Activated CD4-positive, alpha-beta T cell treated with anti-CD3 and anti-CD28 coated beads, Interleukin-2, amount 10 ng/mL, durations not matched to agents 24 days and 14 days (primary cell): ENCODE data around the gene LMAN2. TPM values are rescaled to one million over a fixed set of nuclear protein-coding genes. Genes with fewer than 3 reads are reported as not detected.

Experiments
- DNase-seq: peaks from one replicate; pipeline ENCODE4 v3.0.0; 2022
- H3K27ac Mint-ChIP-seq: one replicate; pipeline ENCODE4 v1.8.0; 2022; ENCODE audit warnings: mild to moderate bottlenecking, mixed read lengths
- H3K27me3 Mint-ChIP-seq: one replicate; pipeline ENCODE4 v1.8.0; 2022; ENCODE audit warnings: mixed read lengths
- H3K36me3 Mint-ChIP-seq: one replicate; pipeline ENCODE4 v1.8.0; 2022; ENCODE audit warnings: low read depth, mild to moderate bottlenecking, mixed read lengths
- H3K4me1 Mint-ChIP-seq: one replicate; pipeline ENCODE4 v1.8.0; 2021; ENCODE audit warnings: mixed read lengths
- H3K4me3 Mint-ChIP-seq: one replicate; pipeline ENCODE4 v1.8.0; 2022; ENCODE audit warnings: mild to moderate bottlenecking, moderate library complexity, mixed read lengths
- H3K9me3 Mint-ChIP-seq: one replicate; pipeline ENCODE4 v1.8.0; 2021; ENCODE audit warnings: mixed read lengths
- intact Hi-C: fragments of 100-400 bp; cut with micrococcal nuclease; formaldehyde crosslinking; loops from one replicate; pipeline ENCODE4 v1.15.1; 2023
- total RNA-seq: library from RNA; stranded (reverse); gene quantifications from 2 replicates; pipeline ENCODE4 v1.2.3, GENCODE V29; 2022

The LMAN2 gene
- total RNA-seq, 1 donor from 2014 or later: 108 TPM

DNA sequence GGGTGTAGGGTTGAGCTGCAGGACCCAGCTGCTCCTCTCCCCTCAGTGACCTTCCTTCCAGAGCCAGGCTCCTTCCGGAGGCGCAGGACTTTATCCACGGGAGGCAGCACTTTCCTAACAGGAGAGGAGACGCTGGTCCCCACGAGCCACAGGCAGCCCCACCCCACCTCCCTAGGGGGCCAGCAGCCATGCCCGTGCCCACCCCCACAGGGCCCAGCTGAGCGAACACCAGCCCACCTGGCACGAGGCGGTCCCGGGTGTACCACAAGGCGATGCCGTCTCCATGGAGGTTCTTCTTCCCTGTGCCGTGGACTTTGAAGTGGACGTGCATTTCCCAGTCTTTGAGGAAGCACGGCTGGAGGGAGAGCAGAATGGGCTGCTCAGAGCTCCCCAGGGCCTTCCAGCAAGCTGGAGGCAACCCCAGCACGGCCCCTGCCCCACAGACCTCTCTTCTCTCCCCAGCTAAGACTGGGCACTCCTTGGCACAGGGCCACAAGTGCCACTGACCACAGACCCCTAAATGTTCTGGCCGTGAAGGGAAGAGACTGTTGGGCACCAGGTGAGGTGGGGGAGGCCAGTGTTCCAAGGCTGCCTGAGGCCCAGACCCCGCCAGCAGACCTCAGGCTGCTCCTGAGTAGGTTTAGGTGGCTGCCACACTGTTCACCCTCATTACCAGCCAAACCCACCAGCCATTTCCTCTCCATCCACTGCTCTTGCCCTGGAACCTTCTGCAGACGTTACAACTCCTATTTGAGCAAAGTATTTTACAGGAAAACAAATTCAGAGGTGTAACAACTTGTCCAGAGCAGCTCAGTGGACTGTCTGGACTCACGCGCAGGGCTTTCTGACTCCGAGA lies 13.0 kb downstream of the LMAN2 start:
- Mint-ChIP-seq H3K4me1 (peaks cover 11% of the 10 kb centered on the region), H3K4me3 (no peak overlapping the region), H3K36me3 (peaks cover 63% of the 10 kb centered on the region), H3K9me3 (no peaks in the 10 kb centered on the region), H3K27ac (no peak overlapping the region), H3K27me3 (no peaks in the 10 kb centered on the region)
- intact Hi-C loops: no loop called here
- no peak for DNase-seq

- Mint-ChIP-seq H3K36me3 (peaks cover 66% of the 10 kb centered on the region), H3K4me3 (no peak overlapping the region), H3K27me3 (no peaks in the 10 kb centered on the region), H3K27ac (no peak overlapping the region), H3K9me3 (no peaks in the 10 kb centered on the region), H3K4me1 (peaks cover 9% of the 10 kb centered on the region)
- intact Hi-C loops: no loop called here
- no peak for DNase-seq
Measured at GRCh38 chr5:177336603-177337494, 14.6 kb downstream of the LMAN2 start.

- peaks cover 60% of the 10 kb centered on the region for H3K36me3 Mint-ChIP-seq
- H3K27ac Mint-ChIP-seq: peak overlapping the region; percentile 2
Measured at GRCh38 chr5:177336112-177336511, 15.4 kb downstream of the LMAN2 start.

GRCh38 chr5:177335701-177336065 lies 15.8 kb downstream of the LMAN2 start:
- H3K27ac Mint-ChIP-seq: no peak overlapping the region
- H3K27me3 Mint-ChIP-seq: no peaks in the 10 kb centered on the region
- H3K36me3 Mint-ChIP-seq: peaks cover 61% of the 10 kb centered on the region
- DNase-seq: no peak
- H3K4me3 Mint-ChIP-seq: no peak overlapping the region
- H3K9me3 Mint-ChIP-seq: no peaks in the 10 kb centered on the region
- H3K4me1 Mint-ChIP-seq: peaks cover 9% of the 10 kb centered on the region
- intact Hi-C loops: no loop called here

More at GRCh38 chr5:177336112-177336511, 15.4 kb downstream of the LMAN2 start:
- peaks cover 9% of the 10 kb centered on the region for H3K4me1 Mint-ChIP-seq
- DNase-seq: no peak
- H3K4me3 Mint-ChIP-seq: no peak overlapping the region
- no peaks in the 10 kb centered on the region for H3K27me3 Mint-ChIP-seq
- no peaks in the 10 kb centered on the region for H3K9me3 Mint-ChIP-seq
- intact Hi-C loops: no loop called here

DNA sequence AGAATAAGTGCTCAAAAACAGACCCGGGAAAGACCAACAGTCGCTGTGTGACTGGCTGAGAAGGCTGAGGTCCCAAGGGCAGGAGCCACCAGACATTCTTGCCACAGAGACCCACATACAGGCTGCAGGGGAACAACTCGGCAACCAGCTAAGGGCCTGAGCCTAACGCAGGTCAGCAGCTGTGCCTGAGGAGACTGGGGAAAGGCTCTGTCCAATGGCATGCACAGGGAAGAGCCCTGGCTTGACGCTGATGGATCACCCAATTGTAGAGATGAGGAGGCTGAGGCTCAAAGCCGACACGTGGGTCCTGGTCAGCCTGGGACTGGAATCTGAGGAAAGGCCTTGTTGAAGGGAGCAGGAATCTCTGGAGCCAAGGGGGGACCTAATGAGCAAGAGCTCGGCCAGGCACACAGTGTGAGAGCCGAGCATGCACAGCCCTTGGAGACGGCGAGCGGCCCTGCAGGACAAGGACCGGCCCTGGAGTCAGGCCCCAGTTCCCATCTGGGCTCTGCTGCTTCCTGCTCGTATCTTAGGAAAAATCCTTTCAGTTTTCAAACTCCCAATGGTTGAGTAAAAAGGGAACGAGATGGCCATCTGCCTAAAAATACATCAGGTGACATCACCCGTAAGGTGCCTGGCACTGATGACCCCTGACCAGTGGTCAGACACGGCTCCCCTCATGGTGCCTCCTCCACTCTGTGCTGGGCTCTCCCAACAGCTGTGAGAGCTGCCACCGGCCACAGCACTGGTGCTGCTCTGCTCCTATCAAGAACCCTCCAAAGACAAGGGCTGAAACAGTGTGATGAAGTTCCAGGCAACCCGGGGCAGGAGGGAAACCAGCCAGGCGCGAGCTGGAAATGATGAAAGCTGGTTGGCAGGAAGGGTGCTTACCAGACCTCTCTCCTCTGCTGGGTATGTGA lies 16.4 kb downstream of the LMAN2 start:
- Mint-ChIP-seq H3K27me3 (no peaks in the 10 kb centered on the region), H3K4me3 (no peak overlapping the region), H3K4me1 (peaks cover 7% of the 10 kb centered on the region), H3K27ac (peak overlapping the region; percentile 48), H3K36me3 (peaks cover 62% of the 10 kb centered on the region), H3K9me3 (no peaks in the 10 kb centered on the region)
- intact Hi-C loops: no loop called here
- no peak for DNase-seq

DNA sequence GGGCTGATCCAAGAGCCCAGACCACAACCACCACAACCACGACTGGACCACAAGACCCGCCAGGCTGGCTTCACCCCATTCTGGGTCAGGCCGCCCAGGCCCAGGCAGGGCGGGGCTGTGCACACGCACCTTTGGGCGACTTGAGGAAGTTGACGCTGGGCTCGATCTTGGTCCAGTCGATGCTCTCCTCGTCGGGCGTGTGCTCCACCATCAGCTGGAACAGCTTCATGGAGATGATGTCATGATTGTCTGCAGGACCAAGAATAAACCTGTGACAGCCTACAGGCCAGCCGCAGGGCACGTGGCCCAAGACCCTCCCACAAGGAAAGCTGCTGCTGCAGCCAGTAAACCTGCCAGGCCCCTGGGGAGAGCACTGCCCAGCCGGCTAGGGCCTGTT lies 17.3 kb downstream of the LMAN2 start:
- no peaks in the 10 kb centered on the region for H3K4me1 Mint-ChIP-seq
- no peaks in the 10 kb centered on the region for H3K9me3 Mint-ChIP-seq
- intact Hi-C loops: no loop called here
- H3K27ac Mint-ChIP-seq: no peak overlapping the region
- no peak for DNase-seq
- H3K27me3 Mint-ChIP-seq: no peaks in the 10 kb centered on the region
- H3K36me3 Mint-ChIP-seq: peaks cover 54% of the 10 kb centered on the region
- no peak overlapping the region for H3K4me3 Mint-ChIP-seq

DNA sequence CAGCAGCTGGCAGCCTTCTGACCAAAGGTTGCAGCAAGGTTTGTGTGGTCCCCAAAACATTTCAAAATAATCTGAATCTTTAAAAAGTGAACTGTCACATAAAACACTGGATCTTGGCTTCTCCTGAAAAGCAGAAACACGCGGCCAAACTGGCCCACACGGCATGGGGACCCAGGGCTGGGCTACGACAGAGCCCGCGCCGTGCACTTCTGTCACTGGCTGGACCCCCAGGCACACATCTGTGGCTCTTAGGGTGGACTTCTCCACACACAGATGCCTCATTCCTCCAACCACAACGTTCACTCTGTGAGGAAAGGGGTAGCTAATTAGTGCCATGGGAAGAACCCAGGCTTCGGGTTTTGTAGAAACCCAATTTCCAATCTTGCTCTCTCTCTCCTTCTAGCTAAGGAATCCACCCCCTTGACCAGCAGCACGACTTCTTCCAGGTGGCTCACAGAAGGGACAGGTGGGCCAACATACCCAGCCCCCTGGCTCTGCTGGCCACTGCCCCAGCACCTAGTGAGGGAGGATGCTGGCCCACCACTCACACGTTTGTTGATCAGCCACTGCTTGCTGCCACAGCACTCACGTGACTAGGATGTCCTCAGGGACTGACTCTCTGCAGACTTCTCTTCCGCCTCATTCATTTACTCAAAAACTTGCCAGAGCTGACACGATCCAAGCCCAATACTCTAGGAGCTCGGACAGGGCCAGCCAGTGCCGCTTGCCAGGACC lies 17.9 kb downstream of the LMAN2 start:
- Mint-ChIP-seq H3K4me3 (no peak overlapping the region), H3K4me1 (no peaks in the 10 kb centered on the region), H3K27me3 (no peaks in the 10 kb centered on the region), H3K9me3 (no peaks in the 10 kb centered on the region), H3K27ac (no peak overlapping the region), H3K36me3 (peaks cover 49% of the 10 kb centered on the region)
- intact Hi-C loops: no loop called here
- DNase-seq: no peak

DNA sequence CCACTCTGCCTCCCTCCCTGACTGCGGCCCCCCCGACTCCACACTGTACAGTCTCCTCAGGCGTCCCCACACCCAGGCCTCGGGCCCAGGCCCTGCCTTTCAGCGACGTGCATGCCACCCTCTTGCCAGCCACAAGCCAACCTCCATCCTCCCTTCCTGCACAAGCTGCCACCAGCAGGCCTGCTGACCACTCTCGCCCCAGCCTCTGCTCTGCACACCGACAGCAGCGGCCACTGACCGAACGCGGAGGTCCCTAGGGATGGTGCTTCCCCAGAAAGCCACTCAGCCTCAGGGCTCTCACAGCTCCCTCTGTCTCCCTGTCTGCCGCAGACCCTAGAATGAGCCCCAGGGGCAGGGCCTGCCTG lies 18.6 kb downstream of the LMAN2 start:
- H3K36me3 Mint-ChIP-seq: peaks cover 49% of the 10 kb centered on the region

GRCh38 chr5:177332031-177332895 lies 19.2 kb downstream of the LMAN2 start:
- Mint-ChIP-seq H3K27me3 (no peaks in the 10 kb centered on the region), H3K4me1 (peaks cover 2% of the 10 kb centered on the region), H3K36me3 (peaks cover 48% of the 10 kb centered on the region), H3K9me3 (no peaks in the 10 kb centered on the region), H3K27ac (no peak overlapping the region), H3K4me3 (no peak overlapping the region)
- no peak for DNase-seq
- intact Hi-C loops: no loop called here

More for the DNA sequence above, 18.6 kb downstream of the LMAN2 start:
- H3K4me1 Mint-ChIP-seq: no peaks in the 10 kb centered on the region
- no peak for DNase-seq
- no peaks in the 10 kb centered on the region for H3K9me3 Mint-ChIP-seq
- H3K27ac Mint-ChIP-seq: no peak overlapping the region
- H3K27me3 Mint-ChIP-seq: no peaks in the 10 kb centered on the region
- intact Hi-C loops: no loop called here
- H3K4me3 Mint-ChIP-seq: no peak overlapping the region

DNA sequence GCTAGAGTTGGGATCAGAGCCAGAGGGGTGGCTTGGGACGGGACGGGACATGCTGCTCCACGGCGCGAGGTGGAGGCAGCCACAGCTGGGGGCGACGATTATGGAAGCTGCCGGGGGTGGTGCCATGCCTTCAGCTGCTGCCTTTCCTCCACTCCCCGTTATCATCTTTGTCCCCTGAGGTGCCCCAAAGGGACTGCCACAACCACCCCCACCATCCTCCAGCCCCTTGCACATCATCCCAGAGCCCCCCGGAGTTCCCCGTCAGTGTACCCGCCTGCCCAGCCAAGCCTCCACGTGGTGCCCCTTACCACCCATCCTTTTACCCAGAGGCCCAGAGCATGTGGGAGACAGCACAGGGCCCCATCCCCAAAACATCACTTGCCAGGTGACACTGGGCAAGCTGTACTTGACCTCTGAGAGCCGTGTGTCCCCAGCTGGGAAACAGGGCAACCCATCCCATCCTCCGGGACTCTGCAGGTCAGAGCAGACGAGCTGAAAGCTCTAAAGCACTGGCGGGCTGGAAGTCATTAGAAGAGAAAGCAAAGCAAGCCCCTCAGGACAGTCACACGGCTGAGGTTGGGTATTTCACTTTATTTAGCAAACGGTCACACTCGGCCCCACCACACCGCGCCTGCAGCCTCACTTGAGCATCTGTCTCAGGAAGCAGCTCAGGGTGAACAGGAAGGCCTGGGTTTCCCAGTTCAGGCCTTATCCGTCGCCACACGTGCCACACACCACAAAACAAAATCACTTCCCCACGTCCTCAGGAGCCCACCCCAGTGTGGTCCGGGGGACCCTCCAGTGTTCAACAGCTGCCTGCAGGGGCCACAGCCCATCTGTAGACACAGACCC lies 20.3 kb downstream of the LMAN2 start:
- H3K36me3 Mint-ChIP-seq: peaks cover 41% of the 10 kb centered on the region
- no peak overlapping the region for H3K27ac Mint-ChIP-seq
- H3K4me1 Mint-ChIP-seq: peaks cover 2% of the 10 kb centered on the region
- DNase-seq: no peak
- no peak overlapping the region for H3K4me3 Mint-ChIP-seq
- H3K9me3 Mint-ChIP-seq: no peaks in the 10 kb centered on the region
- H3K27me3 Mint-ChIP-seq: no peaks in the 10 kb centered on the region
- intact Hi-C loops: no loop called here

DNA sequence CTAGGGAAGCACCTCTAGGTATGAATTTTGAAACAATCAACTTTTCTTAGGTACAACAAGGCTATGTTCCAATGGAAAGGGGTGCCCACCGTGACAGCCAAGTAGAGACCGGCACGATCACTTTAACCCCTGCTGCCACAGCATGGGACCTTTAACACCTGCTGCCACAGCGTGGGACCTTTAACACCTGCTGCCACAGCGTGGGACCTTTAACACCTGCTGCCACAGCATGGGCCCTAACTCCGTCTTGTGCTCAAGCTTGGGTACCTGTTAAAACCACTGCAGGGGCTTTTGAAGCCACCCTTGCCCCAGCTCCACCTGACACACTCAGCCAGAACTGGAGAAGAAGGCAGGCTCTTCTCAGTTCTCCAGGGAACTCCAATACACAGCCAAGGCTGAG lies 21.6 kb downstream of the LMAN2 start:
- H3K36me3 Mint-ChIP-seq: peaks cover 31% of the 10 kb centered on the region
- peaks cover 2% of the 10 kb centered on the region for H3K4me1 Mint-ChIP-seq
- H3K4me3 Mint-ChIP-seq: no peak overlapping the region
- no peaks in the 10 kb centered on the region for H3K27me3 Mint-ChIP-seq
- intact Hi-C loops: no loop called here
- no peak overlapping the region for H3K27ac Mint-ChIP-seq
- H3K9me3 Mint-ChIP-seq: no peaks in the 10 kb centered on the region
- no peak for DNase-seq
